Hematopoietic multipotent progenitor cell (in vitro differentiated cells): Measurements from ENCODE around the gene GGT6. TPM values are rescaled to one million over a fixed set of nuclear protein-coding genes. Genes with fewer than 3 reads are reported as not detected.
A peak's percentile ranks its signal among the peaks of the same experiment; 100 is the strongest.

Experiments
- DNase-seq, 3 donors: peaks; one replicate each; pipeline ENCODE4 v3.0.0-alpha.2; 2011 to 2015; ENCODE audit warnings: low read depth in 2 of 3, low spot score in 2 of 3
- total RNA-seq: library from RNA; depleted of rRNA; stranded (reverse); fragments of >200 nt; gene quantifications from one replicate; pipeline ENCODE4 v1.2.3, GENCODE V29; 2012

The GGT6 gene
- total RNA-seq, 1 donor, result not detected

- DNase-seq, result peak; percentile 94 to 96 (median 95)
Observed at GRCh38 chr17:4554997-4555799, 5.2 kb downstream of the GGT6 start, which contains the start of gene MYBBP1A. MYBBP1A (minus strand) TSS chr17:4555384; CDS start chr17:4555324, 60 bp downstream.

- no peak for DNase-seq
Observed at GRCh38 chr17:4554441-4554996, 5.9 kb downstream of the GGT6 start.

DNA sequence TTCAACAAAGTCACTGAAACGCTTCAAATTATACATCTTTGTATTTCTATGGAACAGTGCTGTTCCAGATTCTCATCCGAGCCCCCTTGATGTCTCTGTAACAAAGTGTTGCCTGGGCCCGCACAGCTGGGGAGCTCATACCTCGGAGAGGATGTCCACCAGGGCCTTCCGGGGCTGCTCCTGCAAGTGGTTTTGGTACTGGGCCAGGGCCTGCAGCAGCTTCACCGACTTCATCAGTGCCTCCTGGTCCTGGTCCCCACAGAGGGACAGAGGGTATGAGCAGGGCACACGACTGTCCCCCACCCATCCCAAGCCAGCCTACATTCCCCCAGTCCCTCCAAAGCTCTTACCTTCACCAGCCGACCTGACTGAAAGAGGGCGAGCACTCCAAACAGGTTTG lies 6.7 kb downstream of the GGT6 start:
- no peak for DNase-seq

DNA sequence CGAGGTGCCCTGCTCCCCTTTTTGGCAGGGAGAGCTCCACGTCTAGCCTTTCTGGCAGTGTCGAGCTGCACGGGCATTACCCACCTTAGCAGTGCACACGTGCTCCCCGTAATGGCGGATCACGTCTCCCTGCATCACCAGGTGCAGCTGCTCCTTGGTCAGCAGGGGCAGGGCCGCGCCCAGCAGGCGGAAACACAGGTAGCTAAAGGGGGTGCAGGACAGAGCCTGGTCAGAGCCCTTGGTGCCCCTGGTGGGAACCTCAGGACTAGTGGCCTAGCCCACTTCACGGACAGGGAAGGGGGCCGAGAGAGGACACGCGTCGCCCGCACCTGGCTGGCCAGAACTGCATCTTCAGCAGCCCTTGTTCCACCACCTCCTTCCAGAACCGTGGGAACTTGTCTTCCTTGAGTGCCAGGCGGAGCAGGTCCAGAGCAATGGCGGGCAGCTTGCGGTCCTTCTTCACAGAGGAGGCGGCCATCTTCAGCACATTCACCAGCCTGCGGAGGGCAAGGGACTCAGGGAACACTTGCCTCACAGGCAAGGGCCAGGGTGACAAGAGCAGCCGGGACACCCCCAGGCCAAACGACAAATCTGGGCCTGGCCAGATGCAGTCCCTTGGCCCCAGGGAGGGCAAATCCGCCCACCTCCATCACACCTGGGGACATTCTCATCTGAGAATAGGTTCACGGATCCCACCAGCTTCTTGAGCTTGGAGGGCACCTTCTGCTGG lies 8.4 kb downstream of the GGT6 start:
- no peak for DNase-seq

GRCh38 chr17:4551141-4551540 lies 9.2 kb downstream of the GGT6 start:
- DNase-seq, result peak in 1 of 3 donors; percentile 41

DNA sequence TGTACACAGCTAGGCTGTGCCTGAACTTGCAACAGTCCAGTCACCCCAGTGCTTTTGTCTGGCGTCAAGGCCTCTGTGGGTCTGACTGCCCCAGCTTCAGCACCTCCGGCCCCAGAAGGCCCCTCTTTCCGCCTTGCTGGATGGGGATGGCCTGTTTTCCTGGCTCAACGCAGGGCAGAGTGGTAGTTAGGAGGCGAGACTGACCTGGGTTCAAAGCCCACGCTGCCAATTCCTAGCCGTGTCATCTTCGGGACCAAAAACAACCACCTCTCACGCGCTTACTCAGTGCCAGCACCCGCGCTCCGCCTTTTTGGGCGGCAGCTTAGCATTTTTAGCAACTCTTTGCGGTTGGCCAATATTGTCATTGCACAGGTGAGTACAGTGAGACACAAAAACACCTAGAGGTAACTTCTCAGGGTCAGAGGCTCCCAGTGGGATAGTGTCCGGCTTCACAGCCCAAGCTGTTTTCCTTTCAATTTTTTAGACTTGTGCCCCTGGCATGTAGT lies 9.8 kb downstream of the GGT6 start:
- DNase-seq, result no peak

- no peak for DNase-seq
Observed at GRCh38 chr17:4549781-4550533, 10.4 kb downstream of the GGT6 start.

- no peak for DNase-seq
Observed at GRCh38 chr17:4548721-4549531, 11.5 kb downstream of the GGT6 start.

GRCh38 chr17:4548061-4548461 lies 12.3 kb downstream of the GGT6 start:
- DNase-seq, result no peak

DNA sequence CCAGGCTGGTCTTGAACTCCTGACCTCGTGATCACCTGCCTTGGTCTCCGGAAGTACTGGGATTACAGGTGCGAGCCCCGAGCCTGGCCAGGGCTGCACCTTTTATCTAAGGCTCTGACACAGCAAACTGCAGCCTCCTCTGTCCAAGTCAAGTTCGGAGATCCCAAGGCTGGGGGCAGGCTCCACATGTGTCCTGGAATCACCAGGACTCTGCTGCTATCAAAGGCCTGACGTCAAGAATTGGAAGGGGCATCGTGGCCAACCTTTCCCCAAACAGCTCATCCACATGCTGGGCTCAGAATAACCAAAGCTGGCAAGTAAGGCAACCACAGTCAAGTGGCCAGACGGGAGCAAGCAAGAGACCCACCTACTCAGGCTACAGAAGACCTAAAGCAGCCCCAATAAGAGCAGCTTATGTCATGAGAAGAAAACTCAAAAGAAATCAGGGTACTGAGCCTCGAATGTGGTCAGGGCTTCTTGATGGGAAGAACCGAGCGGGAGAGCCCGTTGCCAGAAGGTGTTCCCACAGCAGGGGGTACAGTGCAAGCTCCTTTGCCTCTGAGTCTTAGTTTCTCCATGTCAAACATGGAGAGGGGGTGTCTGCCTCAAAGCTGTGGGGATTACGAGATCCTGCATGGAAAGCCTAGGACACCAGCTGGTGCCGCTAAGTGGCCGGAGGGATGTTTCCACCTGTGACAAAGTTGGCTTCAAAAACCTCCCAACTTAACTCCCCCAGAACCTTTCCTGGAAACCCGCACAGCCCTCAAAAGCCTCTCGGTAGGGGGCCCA lies 13.1 kb downstream of the GGT6 start:
- DNase-seq, result no peak

DNA sequence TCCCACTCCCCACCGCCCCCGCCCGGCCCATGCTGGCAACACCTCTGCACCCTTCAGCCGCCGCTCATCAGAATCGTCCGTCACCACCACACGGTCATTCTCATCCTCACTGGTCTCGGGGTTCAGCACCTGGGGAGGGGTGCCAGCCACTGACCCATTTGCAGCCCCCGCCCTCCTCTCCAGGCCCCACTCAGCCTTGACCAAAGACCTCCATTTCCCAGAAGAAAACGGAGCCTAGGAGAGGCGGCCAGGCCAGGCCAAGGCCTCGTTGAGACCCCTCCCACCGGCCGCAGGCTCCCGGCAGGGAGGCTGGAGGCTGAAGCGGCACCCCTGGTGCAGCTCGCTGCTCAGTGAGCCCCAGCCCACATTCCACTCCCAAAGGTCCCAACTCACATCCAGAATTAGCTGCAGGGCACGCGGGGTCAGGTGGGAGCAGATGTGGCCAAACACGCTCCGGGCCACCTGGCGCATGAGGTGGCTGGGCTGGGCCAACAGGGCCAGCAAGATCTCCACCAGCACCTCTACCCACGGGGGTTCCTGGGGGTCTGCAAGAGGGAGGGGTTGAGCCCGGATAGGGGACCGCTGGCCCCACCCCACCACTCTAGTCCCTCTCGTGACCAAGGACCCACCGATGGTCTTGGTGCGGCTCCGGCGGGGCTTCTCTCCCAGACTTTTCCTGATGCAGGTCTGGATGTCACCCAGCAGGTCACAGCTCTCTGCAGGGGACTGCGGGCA lies 15.0 kb downstream of the GGT6 start:
- DNase-seq, result no peak

- DNase-seq, result no peak
Observed at GRCh38 chr17:4544951-4545216, 15.5 kb downstream of the GGT6 start.

GRCh38 chr17:4544135-4544950 lies 16.0 kb downstream of the GGT6 start:
- no peak for DNase-seq

GRCh38 chr17:4543557-4544026 lies 16.8 kb downstream of the GGT6 start:
- DNase-seq, result no peak

GRCh38 chr17:4542726-4543191 lies 17.6 kb downstream of the GGT6 start:
- DNase-seq, result no peak

- DNase-seq, result no peak
Observed at GRCh38 chr17:4542003-4542725, 18.2 kb downstream of the GGT6 start.
